HFF-Myc (cell line): ENCODE results near the gene CDK5RAP2.
A peak's percentile ranks its signal among the peaks of the same experiment; 100 is the strongest.

Source experiments
- DNase-seq: peaks from one replicate; pipeline ENCODE4 v3.0.0-alpha.2; 2011; ENCODE audit warnings: low read depth; ENCODE audit errors: extremely low read depth
- H3K4me3 ChIP-seq: replicated peaks from 2 replicates; pipeline ENCODE4 v1.5.1; 2011; ENCODE audit warnings: low read depth, mild to moderate bottlenecking, control low read depth, low read length
- TF ChIP-seq, protein P1 (sequence below): IDR thresholded peaks from 2 replicates; pipeline ENCODE4 v1.5.1; 2012; ENCODE audit warnings: mild to moderate bottlenecking, low read depth, low read length, control low read depth; ENCODE audit errors: missing control alignments

The CDK5RAP2 gene

DNA sequence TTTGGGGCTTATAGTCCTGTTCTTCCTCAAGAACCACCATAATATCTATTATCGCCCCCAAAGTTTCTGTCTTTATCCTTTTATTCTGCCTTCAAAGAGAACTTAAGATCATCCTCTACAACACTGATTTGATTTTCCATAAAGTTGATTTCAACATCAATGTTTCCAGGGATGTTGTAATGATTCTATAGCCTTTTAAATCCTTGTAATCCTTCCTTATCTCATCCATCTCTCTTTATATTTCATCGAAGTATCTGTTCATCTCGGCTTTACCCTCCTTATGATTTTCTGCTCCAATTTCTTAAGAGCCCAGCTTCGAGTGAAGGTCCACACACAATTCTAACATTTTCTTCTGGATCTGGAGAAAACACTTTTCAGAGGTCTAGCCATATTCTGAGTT lies 218.4 kb downstream of the CDK5RAP2 start:
- TF ChIP-seq, protein P1, sequence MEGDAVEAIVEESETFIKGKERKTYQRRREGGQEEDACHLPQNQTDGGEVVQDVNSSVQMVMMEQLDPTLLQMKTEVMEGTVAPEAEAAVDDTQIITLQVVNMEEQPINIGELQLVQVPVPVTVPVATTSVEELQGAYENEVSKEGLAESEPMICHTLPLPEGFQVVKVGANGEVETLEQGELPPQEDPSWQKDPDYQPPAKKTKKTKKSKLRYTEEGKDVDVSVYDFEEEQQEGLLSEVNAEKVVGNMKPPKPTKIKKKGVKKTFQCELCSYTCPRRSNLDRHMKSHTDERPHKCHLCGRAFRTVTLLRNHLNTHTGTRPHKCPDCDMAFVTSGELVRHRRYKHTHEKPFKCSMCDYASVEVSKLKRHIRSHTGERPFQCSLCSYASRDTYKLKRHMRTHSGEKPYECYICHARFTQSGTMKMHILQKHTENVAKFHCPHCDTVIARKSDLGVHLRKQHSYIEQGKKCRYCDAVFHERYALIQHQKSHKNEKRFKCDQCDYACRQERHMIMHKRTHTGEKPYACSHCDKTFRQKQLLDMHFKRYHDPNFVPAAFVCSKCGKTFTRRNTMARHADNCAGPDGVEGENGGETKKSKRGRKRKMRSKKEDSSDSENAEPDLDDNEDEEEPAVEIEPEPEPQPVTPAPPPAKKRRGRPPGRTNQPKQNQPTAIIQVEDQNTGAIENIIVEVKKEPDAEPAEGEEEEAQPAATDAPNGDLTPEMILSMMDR, result no peak
- no peak for DNase-seq
- H3K4me3 ChIP-seq, result no peak overlapping the region

DNA sequence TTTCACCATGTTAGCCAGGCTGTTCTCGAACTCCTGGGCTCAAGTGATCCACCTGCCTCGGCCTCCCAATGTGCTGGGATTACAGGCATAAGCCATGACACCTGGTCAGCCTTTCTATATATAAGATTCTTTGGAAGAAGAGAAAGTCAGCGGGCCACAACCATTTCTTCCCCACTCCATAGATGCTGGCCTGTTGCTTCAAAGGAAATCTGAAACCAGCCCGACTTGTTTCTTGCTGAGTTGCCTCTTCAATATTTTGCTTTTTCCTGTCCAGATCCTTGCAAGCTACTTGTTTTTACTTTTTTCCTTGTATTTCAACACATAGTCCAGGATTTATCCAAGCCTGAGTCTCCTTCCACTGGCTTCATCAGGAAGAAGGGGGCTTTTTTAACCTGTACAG lies 219.5 kb downstream of the CDK5RAP2 start:
- no peak overlapping the region for H3K4me3 ChIP-seq
- TF ChIP-seq, protein P1, result no peak
- no peak for DNase-seq

GRCh38 chr9:120360046-120360445 lies 219.9 kb downstream of the CDK5RAP2 start:
- DNase-seq, result no peak
- TF ChIP-seq, protein P1, result no peak
- H3K4me3 ChIP-seq, result no peak overlapping the region

DNA sequence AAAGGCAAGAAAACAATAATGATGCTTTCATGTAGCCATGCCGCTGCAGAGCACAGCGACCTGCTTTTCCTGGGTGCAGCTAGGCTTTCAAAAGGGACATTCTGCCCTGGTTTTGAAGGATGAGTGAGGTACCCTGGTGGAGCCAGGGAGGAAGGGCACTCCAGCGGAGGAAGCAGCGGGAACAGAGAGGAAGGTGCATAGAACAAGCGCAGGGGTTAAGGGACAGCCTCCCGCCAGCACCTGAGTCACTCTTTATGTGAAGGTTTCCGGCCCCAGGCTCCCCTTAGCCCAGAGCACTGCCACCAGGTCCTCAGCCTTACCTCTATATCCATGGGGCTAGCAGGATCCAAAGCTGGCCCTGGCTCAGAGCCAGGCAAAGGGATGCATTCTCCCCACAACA lies 221.1 kb downstream of the CDK5RAP2 start:
- no peak overlapping the region for H3K4me3 ChIP-seq
- no peak for DNase-seq
- TF ChIP-seq, protein P1, result no peak

GRCh38 chr9:120353506-120353905 lies 226.5 kb downstream of the CDK5RAP2 start:
- peak; percentile 44 for DNase-seq
- TF ChIP-seq, protein P1, result no peak
- H3K4me3 ChIP-seq, result no peak overlapping the region

DNA sequence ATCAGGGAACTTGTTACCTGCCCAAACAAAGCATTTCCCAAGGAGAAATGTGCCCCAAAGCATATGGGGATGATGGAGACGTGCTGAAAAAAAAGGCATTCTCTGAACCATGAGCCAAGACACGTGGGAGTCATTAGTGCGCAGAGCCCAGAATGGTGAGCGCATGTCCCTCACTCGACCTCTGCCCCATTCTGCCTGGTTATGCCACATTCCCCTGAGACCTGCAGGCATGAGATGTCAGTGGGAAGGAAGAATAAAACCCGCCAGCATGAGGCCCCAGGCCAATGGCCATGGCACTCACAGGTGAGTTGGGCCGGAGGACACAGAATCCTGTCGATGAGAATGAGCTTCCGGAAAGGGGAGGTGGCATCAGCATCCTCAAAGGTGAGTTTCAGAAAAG lies 228.9 kb downstream of the CDK5RAP2 start:
- no peak for DNase-seq
- TF ChIP-seq, protein P1, result no peak
- H3K4me3 ChIP-seq, result no peak overlapping the region

- TF ChIP-seq, protein P1, result no peak
- DNase-seq, result no peak
- H3K4me3 ChIP-seq, result no peak overlapping the region
Observed at GRCh38 chr9:120350596-120350995, 229.4 kb downstream of the CDK5RAP2 start.
